Mononuclear cell (primary cell): ENCODE data around the gene GTSE1. TPM values are rescaled to one million over a fixed set of nuclear protein-coding genes. Genes with fewer than 3 reads are reported as not detected.

Experiments used
- H3K27me3 ChIP-seq: 2 replicates; pipeline ENCODE4 v1.6.0; 2011; ENCODE audit warnings: low read length, control low read depth; ENCODE audit not compliant: insufficient read depth
- H3K4me1 ChIP-seq: 2 replicates; pipeline ENCODE4 v1.5.1; 2011; ENCODE audit warnings: mild to moderate bottlenecking, low read length, control low read depth; ENCODE audit not compliant: insufficient read depth
- H3K4me3 ChIP-seq: 2 replicates; pipeline ENCODE4 v1.5.1; 2011; ENCODE audit warnings: mild to moderate bottlenecking, low read length, moderate library complexity
- H3K9me3 ChIP-seq: 2 replicates; pipeline ENCODE4 v1.5.1; 2011; ENCODE audit warnings: low read depth, mild to moderate bottlenecking, control low read depth, low read length
- total RNA-seq: library from RNA; depleted of rRNA; stranded (reverse); fragments of >200 nt; gene quantifications from one replicate; pipeline ENCODE4 v1.2.3, GENCODE V29; 2012

The GTSE1 gene
- total RNA-seq, 1 donor = 0.52 TPM

DNA sequence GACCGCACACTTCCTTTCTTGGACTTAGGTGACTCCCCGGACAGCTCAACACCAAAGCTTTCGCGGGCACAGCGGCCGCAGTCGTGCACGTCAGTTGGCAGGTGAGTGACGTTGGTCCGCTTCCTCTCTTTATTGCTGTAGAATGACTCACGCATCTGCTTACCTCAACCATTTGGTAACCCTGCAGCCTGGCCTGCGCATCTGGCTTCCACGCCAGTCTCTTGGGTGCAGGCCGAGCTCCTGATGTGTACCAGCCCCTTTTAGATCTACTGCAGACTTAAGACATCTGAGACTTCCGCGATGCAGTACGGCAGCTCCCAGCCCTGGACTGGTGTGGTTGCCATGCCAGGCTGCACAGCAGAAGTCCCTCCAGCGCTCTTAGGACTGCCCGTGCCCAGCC is 26.5 kb downstream of the GTSE1 start:
- Histone ChIP-seq H3K27me3 (no peaks in the 10 kb centered on the region), H3K4me3 (no peak overlapping the region), H3K9me3 (no peaks in the 10 kb centered on the region), H3K4me1 (no peaks in the 10 kb centered on the region)

DNA sequence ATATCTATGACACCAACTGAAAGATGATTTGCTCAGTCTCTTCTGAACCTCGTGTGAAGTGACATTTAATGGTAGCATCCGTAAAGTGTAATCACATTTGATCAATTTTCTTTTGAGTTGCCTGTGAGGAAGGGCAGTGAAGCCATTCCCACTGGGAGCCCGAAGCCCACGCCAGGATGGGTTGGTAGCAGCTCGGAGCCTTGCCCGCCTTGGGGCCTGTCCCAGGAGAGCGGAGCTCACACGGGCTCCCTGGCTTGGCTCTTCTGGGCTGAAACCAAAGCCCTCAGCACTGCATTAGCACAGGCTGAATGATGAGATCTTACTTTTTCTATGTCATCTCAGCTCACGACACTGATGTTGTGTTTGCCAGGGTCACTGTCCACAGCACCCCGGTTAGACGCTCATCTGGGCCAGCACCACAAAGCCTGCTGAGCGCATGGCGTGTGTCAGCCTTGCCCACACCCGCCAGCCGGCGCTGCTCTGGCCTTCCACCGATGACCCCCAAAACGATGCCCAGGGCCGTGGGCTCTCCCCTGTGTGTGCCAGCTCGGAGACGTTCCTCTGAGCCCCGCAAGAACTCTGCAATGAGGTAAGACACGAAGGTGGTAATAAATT is 29.5 kb downstream of the GTSE1 start:
- no peak overlapping the region for H3K4me3 ChIP-seq
- H3K4me1 ChIP-seq = no peaks in the 10 kb centered on the region
- H3K9me3 ChIP-seq = no peaks in the 10 kb centered on the region
- no peaks in the 10 kb centered on the region for H3K27me3 ChIP-seq

DNA sequence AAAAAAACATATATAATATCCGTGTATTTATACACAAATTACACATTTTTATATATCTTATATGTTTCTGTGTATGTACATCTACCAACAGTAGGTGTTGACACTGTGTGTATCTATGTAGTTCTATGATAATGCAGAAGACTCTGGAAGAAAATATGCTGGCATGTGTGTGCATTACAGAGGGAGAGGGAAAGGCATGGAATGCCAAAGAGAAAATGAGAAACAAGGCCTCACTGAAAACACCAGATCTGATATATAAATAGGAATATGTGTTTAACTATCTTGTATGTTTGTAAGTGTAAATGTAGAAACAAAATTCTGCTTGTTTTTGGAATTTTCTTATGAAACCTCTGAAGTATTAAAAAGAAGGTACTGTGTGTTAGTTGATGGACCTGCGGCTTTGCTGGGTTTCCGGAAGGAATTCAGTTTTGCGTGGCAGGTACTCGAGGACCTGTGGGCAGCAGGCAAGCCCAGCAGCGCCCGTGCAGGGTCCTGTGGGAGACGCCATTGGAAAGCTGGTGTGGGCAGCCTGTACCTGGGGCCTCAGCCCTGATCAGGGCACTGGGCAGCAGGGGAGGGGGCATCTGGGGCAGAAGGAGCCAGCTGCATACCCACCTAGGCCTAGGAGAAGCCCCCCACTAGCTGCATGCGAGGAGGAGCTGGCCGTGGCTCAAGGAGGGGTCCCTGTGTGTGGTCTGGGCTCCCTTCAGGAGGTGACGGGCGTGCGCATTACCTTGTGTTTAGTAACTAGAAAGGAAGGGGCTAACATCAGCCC is 31.2 kb downstream of the GTSE1 start:
- no peaks in the 10 kb centered on the region for H3K27me3 ChIP-seq
- no peaks in the 10 kb centered on the region for H3K4me1 ChIP-seq
- H3K4me3 ChIP-seq = no peak overlapping the region
- H3K9me3 ChIP-seq = no peaks in the 10 kb centered on the region

DNA sequence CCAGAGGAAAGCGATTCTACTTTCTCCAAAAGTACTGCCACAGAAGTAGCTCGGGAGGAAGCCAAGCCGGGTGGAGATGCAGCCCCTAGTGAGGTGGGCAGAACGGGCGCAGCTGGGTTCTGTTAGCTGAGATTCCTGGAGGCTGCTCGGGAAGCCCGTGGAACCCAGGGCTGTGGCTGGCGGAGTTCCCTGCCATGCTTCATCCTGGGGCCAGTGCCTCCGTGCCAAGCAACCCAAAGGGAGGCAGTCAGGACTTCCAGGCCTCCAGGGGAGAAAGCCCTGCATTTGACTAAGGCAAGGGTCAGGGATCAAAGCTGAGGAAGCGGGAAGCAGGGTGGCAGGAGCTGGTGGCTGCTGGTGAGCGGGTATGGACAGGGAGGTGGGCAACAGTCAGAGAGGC is 32.1 kb downstream of the GTSE1 start:
- no peaks in the 10 kb centered on the region for H3K27me3 ChIP-seq
- H3K4me1 ChIP-seq = no peaks in the 10 kb centered on the region
- no peak overlapping the region for H3K4me3 ChIP-seq
- H3K9me3 ChIP-seq = no peaks in the 10 kb centered on the region

DNA sequence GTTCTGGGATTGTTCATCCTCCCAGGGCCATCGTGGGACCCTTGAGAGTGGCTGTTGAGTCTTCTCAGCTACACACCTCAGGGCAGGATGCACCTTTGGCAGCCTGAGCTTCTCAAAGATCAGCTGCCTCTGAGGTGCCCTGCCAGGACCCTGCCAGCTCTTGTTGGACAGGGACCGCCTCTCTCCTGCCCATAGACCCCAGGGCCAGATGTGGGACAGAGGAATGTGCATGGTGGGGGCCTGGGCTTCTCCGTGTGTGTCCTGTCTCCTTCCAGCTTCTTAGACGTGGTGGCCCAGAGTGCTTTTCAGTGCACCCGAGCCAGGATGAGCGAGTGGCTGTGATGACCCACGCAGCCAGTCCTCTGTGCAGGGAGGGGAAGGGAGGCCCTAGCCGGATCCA is 32.9 kb downstream of the GTSE1 start:
- H3K4me3 ChIP-seq = no peak overlapping the region
- H3K4me1 ChIP-seq = no peaks in the 10 kb centered on the region
- no peaks in the 10 kb centered on the region for H3K27me3 ChIP-seq
- H3K9me3 ChIP-seq = no peaks in the 10 kb centered on the region

DNA sequence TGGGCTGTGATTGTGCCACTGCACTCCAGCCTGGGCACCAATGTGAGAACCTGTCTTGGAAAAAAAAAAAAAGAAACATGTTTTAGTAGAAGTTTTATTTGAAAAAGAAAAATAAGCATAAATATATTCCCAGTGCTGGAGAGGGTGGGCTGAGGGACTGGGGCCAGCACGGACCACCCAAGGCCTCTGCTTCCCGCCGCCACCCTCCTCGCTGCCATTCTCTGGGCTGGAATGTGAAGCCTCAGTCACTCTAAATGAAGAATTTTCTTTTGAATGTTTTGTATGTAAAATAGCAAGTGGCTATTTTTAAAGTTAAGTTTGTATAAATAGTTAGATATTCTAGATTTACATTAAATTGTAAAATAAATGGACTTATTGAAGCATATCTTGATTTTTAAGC is 33.8 kb downstream of the GTSE1 start:
- H3K9me3 ChIP-seq = no peaks in the 10 kb centered on the region
- H3K27me3 ChIP-seq = no peaks in the 10 kb centered on the region
- H3K4me1 ChIP-seq = no peaks in the 10 kb centered on the region
- no peak overlapping the region for H3K4me3 ChIP-seq

DNA sequence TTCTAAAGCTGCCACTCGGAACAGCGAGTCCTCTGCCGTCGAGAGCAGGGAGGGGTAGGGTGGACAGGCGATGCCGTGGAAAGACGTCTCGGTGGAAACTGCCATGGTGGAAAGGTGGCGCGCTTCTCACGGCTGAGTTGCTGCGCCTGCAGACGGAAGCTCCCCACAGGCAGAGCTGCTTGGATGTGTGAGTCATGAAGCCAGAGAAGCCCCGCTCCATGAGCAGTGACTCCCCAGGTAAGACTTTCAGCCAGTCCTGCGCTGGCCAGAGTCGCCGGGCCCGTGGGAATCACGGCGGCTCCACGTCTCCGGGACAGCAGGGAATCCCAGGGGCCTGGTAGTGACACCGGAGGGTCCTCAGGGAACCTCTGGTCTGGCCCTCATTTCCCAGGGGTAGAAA is 34.8 kb downstream of the GTSE1 start:
- Histone ChIP-seq H3K27me3 (no peaks in the 10 kb centered on the region), H3K4me3 (no peak overlapping the region), H3K9me3 (no peaks in the 10 kb centered on the region), H3K4me1 (peaks cover 4% of the 10 kb centered on the region)

DNA sequence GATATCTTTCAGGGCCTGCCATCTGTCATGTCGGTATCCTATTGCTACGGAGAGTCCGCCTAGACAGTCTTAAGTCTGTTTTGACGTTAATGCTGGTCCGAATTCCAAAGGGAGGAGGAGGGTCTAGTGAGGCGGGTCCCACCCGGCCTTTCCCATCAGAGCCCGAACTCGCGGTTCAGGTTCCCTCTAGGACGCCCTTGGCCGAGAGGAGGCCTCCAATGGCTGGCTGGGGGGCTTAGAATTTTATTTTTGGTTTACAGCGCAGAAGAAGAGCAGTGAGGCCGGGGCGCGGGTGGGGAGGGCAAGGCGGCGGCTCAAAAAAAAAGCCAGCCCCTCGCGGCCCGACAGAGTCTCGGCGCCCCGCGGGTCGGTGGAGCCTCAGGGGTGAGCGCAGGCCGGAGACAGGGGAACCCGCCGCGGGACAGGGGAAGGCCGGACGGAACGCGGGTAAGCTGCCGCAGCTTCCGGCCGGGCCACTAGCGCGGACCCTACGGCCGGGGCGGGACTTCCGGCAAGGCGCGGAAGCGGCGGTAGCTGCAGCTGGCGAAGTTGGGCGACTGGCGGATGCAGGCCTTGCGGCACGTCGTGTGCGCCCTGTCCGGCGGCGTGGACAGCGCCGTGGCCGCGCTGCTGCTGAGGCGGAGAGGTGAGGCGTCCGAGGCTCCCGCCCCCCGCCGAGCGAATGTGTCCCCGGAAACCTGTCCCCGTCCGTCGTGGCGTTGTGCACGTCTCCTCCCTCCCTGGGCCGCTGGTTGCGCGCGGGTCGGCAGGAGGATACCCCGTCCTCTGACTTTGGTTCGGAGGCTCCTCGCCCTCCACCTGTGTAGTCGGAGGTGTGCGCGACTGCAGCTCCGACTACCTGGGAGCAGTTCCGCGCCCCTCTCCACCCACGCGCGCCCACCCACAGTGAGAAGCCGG is 38.8 kb downstream of the GTSE1 start, which contains the start of gene TRMU:
TSS of gene TRMU (plus strand) at position 514 of the 918 bp plus-strand sequence. CDS start at position 565, 51 bp downstream.
- peaks cover 9% of the 10 kb centered on the region for H3K4me1 ChIP-seq
- peak within 1 kb of the TSS; percentile 63 for H3K4me3 ChIP-seq
- H3K9me3 ChIP-seq = no peaks in the 10 kb centered on the region
- H3K27me3 ChIP-seq = no peaks in the 10 kb centered on the region

DNA sequence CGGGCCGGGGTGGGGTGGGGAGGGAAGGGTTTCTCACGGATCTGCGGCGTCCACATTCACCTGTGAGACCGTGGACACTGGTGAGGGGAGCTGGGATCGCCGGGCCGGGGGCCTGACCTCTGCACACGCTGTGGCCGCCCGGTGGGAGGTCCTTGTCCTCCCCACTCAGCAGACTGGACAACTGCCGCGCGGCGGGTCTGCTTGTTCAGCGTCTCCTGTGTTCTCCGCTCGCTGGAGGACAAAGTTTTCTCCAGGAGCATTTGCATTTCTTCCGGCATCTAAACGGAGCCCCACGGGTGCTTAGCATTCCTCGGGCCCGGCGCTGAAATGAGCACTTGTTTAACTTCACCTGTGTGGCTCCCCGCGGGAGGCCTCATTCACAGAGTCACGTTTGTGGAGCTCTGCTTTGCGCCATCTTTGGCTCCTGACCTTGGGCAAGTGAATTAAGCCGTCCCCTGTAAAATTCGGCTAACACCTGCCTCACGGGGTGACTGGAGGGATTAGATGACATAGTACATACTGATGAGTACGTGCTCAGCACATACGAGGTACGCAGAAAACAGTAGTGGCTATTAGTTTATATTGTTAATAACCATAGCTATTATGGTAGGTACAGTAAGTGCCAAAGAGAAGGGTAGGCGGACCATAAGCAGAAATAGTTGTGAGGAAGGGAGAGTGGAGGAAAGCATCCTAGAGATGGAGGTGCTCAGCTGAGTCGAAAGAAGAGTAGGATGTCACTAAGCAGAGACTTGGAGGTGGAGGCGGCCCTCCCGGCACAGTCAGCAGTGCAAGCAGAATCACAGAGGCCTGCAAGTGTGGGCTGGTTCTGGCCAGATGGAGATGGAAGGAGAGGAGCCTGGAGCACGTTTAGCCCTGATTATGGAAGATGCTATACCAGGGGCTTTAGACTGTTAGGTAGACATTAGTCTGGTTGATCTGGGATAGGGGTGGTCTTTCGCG is 39.7 kb downstream of the GTSE1 start:
- no peaks in the 10 kb centered on the region for H3K9me3 ChIP-seq
- no peaks in the 10 kb centered on the region for H3K27me3 ChIP-seq
- H3K4me3 ChIP-seq = peak overlapping the region; percentile 63
- peaks cover 9% of the 10 kb centered on the region for H3K4me1 ChIP-seq

DNA sequence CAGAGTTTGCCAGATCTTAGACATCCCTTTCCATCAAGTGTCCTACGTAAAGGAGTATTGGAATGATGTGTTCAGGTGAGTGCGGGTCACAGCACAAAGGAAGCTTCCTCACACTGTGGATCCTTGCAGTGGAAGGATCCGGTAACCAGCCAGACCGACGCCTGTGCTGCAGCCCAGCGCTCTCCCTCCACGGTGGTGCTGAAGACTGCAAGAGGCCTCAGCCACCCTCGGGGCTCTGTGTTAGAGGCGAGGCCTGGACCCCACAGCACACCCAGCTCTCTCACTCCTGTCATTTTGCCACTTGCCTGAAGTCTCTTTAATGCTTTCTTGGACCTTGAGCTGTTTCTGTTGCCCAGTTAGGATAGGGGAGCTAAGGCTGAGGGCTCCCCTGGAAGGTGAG is 41.2 kb downstream of the GTSE1 start:
- Histone ChIP-seq H3K4me3 (no peak overlapping the region), H3K27me3 (no peaks in the 10 kb centered on the region), H3K4me1 (peaks cover 9% of the 10 kb centered on the region), H3K9me3 (no peaks in the 10 kb centered on the region)

DNA sequence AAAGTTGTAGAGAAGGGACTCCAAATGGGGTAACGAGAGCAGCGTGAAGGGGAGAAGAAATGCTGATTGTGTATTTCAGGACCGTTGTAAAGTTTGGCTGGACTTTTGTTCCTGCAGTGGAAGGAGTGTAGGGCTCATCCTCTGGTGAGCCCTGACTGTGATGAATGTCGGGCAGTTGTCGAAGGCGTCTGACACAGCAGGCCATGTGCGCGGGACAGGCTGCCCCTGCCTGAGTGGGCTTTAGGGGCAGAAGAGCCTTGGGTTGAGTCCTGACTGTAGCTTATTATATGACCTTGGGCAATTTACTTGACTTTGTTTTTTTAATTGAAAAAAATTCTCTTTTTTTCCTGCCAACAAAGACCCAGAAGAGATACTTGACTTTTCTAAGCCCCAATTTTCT is 42.0 kb downstream of the GTSE1 start:
- Histone ChIP-seq H3K27me3 (no peaks in the 10 kb centered on the region), H3K9me3 (no peaks in the 10 kb centered on the region), H3K4me3 (no peak overlapping the region), H3K4me1 (peaks cover 9% of the 10 kb centered on the region)

DNA sequence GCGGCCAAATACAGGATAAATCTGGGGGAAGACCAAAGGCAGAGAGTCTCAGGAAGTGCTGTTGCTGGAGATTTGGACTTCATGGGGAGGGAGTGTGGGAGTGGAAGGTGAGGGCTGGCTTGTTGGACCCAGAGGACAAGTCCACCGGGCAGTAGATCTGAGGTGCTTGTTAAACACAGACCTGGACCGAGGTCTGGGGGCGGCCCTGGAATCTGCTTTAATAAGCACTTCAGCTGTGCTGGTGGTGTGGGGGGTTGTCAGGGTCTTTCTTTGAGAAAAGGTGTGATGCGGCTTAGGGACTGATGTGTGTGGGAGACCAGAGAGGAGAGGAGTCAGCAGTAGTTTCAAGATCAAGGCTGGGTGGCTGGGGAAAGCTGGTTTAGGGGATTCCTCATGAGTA is 43.3 kb downstream of the GTSE1 start:
- peaks cover 9% of the 10 kb centered on the region for H3K4me1 ChIP-seq
- no peaks in the 10 kb centered on the region for H3K9me3 ChIP-seq
- no peaks in the 10 kb centered on the region for H3K27me3 ChIP-seq

DNA sequence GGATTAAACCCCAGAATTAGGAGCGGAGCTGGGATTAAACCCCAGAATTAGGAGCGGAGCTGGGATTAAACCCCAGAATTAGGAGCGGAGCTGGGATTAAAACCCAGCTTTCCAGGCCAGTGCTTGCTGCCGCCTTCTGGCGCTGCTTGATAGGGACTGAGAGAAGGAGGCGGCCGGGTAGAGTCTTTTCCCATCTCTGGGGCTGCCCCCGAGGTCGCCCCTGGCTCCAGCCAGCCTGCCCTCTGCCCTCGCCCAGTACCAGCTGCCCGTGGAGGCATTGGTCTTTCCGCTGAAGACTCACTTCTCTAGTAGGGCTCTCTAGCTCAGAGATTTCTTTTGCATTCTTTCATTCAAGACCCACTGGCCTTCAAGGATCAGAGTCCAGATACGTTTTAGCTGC is 44.0 kb downstream of the GTSE1 start:
- H3K4me3 ChIP-seq = no peak overlapping the region
- H3K9me3 ChIP-seq = no peaks in the 10 kb centered on the region
- no peaks in the 10 kb centered on the region for H3K27me3 ChIP-seq
- peaks cover 9% of the 10 kb centered on the region for H3K4me1 ChIP-seq

More for the DNA sequence above, 43.3 kb downstream of the GTSE1 start:
- H3K4me3 ChIP-seq = no peak overlapping the region

DNA sequence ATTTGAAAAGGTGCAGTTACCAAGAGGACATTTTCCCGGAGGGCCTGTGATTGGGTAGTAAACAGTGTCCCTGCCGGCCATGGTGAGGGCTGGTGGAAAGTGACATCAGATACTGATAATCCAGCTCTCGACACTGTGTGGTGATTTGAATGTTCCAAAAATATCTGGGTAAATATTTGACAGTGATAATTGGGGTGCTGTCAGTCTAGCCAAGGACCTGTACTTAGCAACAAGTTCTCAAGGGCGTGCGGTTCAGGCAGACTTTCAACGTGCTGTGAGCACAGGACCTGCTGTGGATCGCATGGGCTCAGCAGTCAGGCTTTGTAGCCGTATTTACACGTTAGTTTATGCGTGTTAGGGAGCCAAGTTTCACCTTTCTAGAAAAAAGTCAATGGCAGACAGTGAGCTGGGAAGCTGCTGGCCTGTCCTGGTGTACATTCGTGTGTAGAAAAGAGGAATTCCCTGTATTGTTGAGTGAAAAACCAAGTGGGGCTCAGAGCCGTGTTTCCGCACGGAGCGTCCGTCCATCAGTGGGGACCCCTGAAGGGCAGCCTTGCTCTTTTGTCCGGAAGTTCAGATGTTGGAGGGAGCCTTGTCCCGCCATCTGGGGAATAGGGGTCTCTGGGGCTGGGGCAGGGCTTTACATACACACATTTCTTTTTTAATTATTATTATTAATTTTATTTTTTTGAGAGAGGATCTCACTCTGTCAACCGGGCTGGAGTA is 50.2 kb downstream of the GTSE1 start:
- no peaks in the 10 kb centered on the region for H3K9me3 ChIP-seq
- H3K4me1 ChIP-seq = no peaks in the 10 kb centered on the region
- no peaks in the 10 kb centered on the region for H3K27me3 ChIP-seq
- no peak overlapping the region for H3K4me3 ChIP-seq
